Measurements from ENCODE around the gene SHLD2. TPM values are rescaled to one million over a fixed set of nuclear protein-coding genes. Genes with fewer than 3 reads are reported as not detected.
"Not testable (repeated sequence)": the region's sequence is repeated elsewhere in the genome, so short reads cannot be mapped to it uniquely, and the experiment has no call there.

Gene SHLD2
- total RNA-seq, 6 experiments from 2014 or later, result 17.1 to 24.3 (median 21.1) TPM

DNA sequence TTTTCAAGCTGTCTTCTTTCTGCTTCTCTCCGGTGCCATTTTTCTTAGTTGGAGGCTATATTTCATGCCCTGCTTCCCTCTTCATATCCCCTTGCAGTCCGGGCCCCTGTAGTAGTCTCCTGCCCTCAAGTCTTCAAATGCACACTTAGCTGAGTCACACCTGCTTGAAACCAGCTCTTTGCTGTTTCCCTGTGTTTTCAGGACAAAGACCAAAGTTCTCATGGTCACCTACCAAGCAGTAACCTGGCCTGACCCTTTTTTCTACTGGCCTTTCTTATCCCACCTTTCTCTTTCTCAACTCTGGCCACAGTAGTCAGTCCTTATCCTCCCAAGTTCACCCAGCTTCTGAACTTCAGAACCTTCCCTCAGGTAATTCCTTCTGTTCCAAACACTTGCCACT, 28.8 kb upstream of the SHLD2 start:
- H3K27me3 Mint-ChIP-seq (ENCODE audit: insufficient read depth), result no peaks in the 10 kb centered on the region
- 0 out of 2 replicates have a peak overlapping the region, but pooled peaks have one; percentile 17 for H3K27ac Mint-ChIP-seq
- peaks cover 36% of the 10 kb centered on the region for H3K36me3 Mint-ChIP-seq (ENCODE audit: low read depth)

DNA sequence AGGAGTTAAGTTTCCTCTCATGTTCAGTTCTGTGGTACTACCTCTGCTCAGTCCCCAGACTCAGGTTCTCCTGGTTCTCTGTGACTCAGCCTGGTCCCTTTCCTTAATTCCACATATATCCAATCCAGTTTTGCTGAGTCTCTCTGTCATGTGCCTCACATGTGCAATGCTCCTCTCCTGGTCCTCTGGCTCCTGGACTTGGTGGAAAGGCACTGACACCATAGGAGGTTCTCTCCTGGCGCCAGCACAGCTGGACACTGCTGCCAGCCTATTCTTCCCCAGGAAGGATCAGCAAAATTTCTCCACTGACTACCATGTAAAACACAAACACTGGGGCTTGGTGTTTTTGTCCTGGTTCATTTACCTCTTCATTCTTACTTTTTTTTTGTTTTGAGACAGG, 28.1 kb upstream of the SHLD2 start:
- Mint-ChIP-seq H3K27me3 (ENCODE audit: insufficient read depth) (no peaks in the 10 kb centered on the region), H3K4me1 (ENCODE audit: low read depth) (no peaks in the 10 kb centered on the region), H3K9me3 (no peaks in the 10 kb centered on the region), H3K36me3 (ENCODE audit: low read depth) (peaks cover 36% of the 10 kb centered on the region), H3K4me3 (no peak overlapping the region), H3K27ac (no peak overlapping the region)
- no peak for DNase-seq
- TF ChIP-seq, protein P1, sequence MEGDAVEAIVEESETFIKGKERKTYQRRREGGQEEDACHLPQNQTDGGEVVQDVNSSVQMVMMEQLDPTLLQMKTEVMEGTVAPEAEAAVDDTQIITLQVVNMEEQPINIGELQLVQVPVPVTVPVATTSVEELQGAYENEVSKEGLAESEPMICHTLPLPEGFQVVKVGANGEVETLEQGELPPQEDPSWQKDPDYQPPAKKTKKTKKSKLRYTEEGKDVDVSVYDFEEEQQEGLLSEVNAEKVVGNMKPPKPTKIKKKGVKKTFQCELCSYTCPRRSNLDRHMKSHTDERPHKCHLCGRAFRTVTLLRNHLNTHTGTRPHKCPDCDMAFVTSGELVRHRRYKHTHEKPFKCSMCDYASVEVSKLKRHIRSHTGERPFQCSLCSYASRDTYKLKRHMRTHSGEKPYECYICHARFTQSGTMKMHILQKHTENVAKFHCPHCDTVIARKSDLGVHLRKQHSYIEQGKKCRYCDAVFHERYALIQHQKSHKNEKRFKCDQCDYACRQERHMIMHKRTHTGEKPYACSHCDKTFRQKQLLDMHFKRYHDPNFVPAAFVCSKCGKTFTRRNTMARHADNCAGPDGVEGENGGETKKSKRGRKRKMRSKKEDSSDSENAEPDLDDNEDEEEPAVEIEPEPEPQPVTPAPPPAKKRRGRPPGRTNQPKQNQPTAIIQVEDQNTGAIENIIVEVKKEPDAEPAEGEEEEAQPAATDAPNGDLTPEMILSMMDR (IDR thresholded peaks at IDR 0.05), result no peak

More for the DNA sequence above, 28.8 kb upstream of the SHLD2 start:
- no peaks in the 10 kb centered on the region for H3K9me3 Mint-ChIP-seq
- DNase-seq, result no peak
- H3K4me1 Mint-ChIP-seq (ENCODE audit: low read depth), result no peaks in the 10 kb centered on the region
- TF ChIP-seq, protein P1 (IDR thresholded peaks at IDR 0.05), result no peak
- no peak overlapping the region for H3K4me3 Mint-ChIP-seq

GRCh38 chr10:87068281-87068680, 26.7 kb upstream of the SHLD2 start:
- Mint-ChIP-seq H3K4me3 (no peak overlapping the region), H3K9me3 (no peaks in the 10 kb centered on the region), H3K4me1 (ENCODE audit: low read depth) (no peaks in the 10 kb centered on the region), H3K27me3 (ENCODE audit: insufficient read depth) (no peaks in the 10 kb centered on the region), H3K27ac (no peak overlapping the region), H3K36me3 (ENCODE audit: low read depth) (peaks cover 39% of the 10 kb centered on the region)
- TF ChIP-seq, protein P1 (IDR thresholded peaks at IDR 0.05), result no peak
- no peak for DNase-seq

GRCh38 chr10:87072449-87072848, 22.6 kb upstream of the SHLD2 start:
- Mint-ChIP-seq H3K9me3 (no peaks in the 10 kb centered on the region), H3K4me3 (no peak overlapping the region), H3K27me3 (ENCODE audit: insufficient read depth) (no peaks in the 10 kb centered on the region), H3K36me3 (ENCODE audit: low read depth) (peaks cover 19% of the 10 kb centered on the region), H3K4me1 (ENCODE audit: low read depth) (no peaks in the 10 kb centered on the region), H3K27ac (no peak overlapping the region)
- TF ChIP-seq, protein P1 (IDR thresholded peaks at IDR 0.05), result no peak
- no peak for DNase-seq

DNA sequence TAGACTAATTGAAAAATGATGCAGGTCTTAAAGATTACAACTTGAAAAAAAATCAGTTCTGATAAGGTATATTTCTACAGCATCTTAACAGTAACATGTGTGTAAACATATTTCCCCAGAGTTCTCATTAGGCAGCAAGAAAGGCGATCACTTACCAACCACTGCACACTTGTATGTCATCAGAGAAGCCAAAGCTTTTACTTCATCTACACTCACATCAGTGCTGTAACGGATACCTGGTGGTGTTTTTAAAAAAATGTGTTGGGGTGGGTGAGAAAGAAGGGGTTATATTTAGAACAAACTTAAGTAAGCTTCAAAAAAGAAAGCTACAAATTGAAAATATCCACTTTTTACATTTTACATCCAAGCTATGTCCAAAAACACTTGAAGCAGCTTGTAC, 18.6 kb upstream of the SHLD2 start:
- H3K27me3 Mint-ChIP-seq (ENCODE audit: insufficient read depth); H3K36me3 Mint-ChIP-seq (ENCODE audit: low read depth); H3K27ac Mint-ChIP-seq; DNase-seq; H3K9me3 Mint-ChIP-seq; H3K4me3 Mint-ChIP-seq: not testable (repeated sequence)
- peaks cover 14% of the 10 kb centered on the region for H3K4me1 Mint-ChIP-seq (ENCODE audit: low read depth)

DNA sequence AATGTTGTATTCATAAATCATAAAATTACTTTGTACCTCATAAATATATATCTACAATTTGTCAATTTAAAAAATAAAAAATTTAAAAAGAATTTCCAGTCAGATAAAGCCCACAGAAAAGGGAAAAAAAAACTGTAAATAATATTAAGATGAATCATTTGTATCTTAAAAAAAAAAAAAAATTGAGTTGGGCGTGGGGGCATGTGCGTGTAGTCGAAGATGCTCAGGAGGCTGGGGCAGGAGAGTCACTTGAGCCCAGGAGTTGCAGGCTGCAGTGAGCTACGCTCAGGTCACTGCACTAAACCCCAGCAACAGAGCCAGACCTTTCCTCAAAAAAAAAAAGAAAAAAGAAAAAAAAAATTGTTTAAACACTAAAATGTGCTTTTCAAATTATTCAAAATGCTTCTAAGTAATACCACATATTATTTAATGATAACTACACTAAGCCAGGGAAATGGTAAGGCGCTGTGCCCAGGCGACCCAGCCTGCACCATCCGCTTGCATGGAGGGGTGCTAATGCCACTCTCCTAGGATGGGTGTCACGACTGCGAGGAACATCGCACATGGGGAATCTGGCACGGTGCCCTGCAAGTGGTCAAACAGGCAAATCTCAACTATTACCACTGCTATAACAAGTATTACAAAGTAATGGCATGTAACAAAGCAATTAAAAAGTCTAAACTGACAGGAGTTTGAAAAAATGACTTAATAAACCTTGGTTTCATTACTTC, 15.7 kb upstream of the SHLD2 start:
- H3K27me3 Mint-ChIP-seq (ENCODE audit: insufficient read depth), result no peaks in the 10 kb centered on the region

GRCh38 chr10:87080621-87081020, 14.4 kb upstream of the SHLD2 start:
- peaks cover 53% of the 10 kb centered on the region for H3K4me1 Mint-ChIP-seq (ENCODE audit: low read depth)
- H3K36me3 Mint-ChIP-seq (ENCODE audit: low read depth); H3K27ac Mint-ChIP-seq; H3K27me3 Mint-ChIP-seq (ENCODE audit: insufficient read depth); H3K9me3 Mint-ChIP-seq; DNase-seq; H3K4me3 Mint-ChIP-seq: not testable (repeated sequence)

More for the DNA sequence above, 15.7 kb upstream of the SHLD2 start:
- no peak overlapping the region for H3K4me3 Mint-ChIP-seq
- peaks cover 41% of the 10 kb centered on the region for H3K4me1 Mint-ChIP-seq (ENCODE audit: low read depth)
- H3K27ac Mint-ChIP-seq, result peak overlapping the region; percentile 76
- no peak for DNase-seq
- TF ChIP-seq, protein P1 (IDR thresholded peaks at IDR 0.05), result no peak
- no peaks in the 10 kb centered on the region for H3K9me3 Mint-ChIP-seq
- no peaks in the 10 kb centered on the region for H3K36me3 Mint-ChIP-seq (ENCODE audit: low read depth)

DNA sequence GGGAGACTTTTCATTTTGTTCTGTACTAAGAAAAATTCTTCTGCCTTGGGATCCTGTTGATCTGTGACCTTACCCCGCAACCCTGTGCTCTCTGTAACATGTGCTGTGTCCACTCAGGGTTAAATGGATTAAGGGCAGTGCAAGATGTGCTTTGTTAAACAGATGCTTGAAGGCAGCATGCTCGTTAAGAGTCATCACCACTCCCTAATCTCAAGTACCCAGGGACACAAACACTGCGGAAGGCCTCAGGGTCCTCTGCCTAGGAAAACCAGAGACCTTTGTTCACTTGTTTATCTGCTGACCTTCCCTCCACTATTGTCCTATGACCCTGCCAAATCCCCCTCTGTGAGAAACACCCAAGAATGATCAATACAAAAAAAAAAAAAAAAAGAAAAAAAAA, 13.4 kb upstream of the SHLD2 start:
- H3K4me3 Mint-ChIP-seq, result peak overlapping the region; percentile 69; the same call in 1 of the 2 replicates
- H3K36me3 Mint-ChIP-seq (ENCODE audit: low read depth), result not testable (repeated sequence)
- peaks cover 60% of the 10 kb centered on the region for H3K4me1 Mint-ChIP-seq (ENCODE audit: low read depth)

DNA sequence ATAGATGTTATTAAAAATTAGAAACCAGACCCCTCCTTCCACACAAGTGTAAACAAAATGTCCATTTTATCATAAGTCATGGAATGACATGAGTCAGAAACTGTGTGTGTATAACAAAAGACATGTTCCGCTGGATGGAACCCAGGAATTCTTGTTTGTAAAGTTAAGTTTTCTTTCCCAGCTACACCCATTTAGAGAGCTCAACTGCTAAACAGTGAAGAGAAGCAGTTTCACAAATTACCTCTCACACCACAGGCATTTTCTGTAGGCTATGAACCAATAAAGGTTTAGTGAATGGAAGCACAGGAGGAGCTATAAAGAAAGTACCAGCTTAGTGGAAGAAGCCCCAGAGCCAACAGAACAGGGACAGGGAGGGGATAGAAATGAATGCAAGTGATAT, 12.8 kb upstream of the SHLD2 start:
- Mint-ChIP-seq H3K27ac (peak overlapping the region; percentile 100), H3K4me1 (ENCODE audit: low read depth) (peaks cover 60% of the 10 kb centered on the region), H3K36me3 (ENCODE audit: low read depth) (peaks cover 14% of the 10 kb centered on the region), H3K4me3 (peak overlapping the region; percentile 69)
- not testable (repeated sequence) for H3K27me3 Mint-ChIP-seq (ENCODE audit: insufficient read depth); H3K9me3 Mint-ChIP-seq
- peak; percentile 76 for DNase-seq

More for the DNA sequence above, 13.4 kb upstream of the SHLD2 start:
- H3K27me3 Mint-ChIP-seq (ENCODE audit: insufficient read depth); H3K9me3 Mint-ChIP-seq; DNase-seq: not testable (repeated sequence)
- H3K27ac Mint-ChIP-seq, result peak overlapping the region; percentile 100
